LNCaP clone FGC (cell line): Measurements from ENCODE around the gene SETDB1.
A peak's percentile ranks its signal among the peaks of the same experiment; 100 is the strongest.

ENCODE experiments used
- DNase-seq: peaks from one replicate; pipeline ENCODE4 v3.0.0-alpha.2; 2011; ENCODE audit warnings: low read depth
- H3K4me3 ChIP-seq: 2 replicates; pipeline ENCODE4 v1.5.1; 2011; ENCODE audit warnings: mild to moderate bottlenecking, low read depth, low read length, control low read depth
- CTCF ChIP-seq: IDR thresholded peaks from 2 replicates; pipeline ENCODE4 v1.5.1; 2012; ENCODE audit warnings: mild to moderate bottlenecking; ENCODE audit not compliant: control insufficient read depth, insufficient read depth; ENCODE audit errors: extremely low read depth

SETDB1 gene

GRCh38 chr1:150968491-150968890, 42.3 kb downstream of the SETDB1 start:
- no peak for TF ChIP-seq CTCF
- no peak overlapping the region for H3K4me3 ChIP-seq
- no peak for DNase-seq

DNA sequence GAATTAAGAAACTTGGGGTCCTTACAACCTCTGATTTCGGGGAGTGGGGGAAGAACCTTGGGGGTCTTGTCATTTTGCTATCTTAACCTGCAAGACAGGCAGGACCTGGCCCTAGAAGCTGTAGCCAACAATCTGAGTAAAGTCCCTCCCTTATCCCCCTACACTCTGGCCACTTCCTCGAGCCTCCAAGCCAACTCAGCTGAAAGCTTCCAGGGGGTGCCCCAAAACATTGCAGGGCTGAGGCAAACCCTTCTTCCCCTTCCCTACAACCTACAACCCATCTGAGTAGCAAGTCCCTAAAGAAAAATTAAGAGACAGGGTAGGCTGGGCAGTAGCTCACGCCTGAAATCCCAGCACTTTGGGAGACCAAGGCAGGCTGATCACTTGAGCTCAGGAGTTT, 43.5 kb downstream of the SETDB1 start:
- no peak for DNase-seq
- no peak for TF ChIP-seq CTCF
- no peak overlapping the region for H3K4me3 ChIP-seq

DNA sequence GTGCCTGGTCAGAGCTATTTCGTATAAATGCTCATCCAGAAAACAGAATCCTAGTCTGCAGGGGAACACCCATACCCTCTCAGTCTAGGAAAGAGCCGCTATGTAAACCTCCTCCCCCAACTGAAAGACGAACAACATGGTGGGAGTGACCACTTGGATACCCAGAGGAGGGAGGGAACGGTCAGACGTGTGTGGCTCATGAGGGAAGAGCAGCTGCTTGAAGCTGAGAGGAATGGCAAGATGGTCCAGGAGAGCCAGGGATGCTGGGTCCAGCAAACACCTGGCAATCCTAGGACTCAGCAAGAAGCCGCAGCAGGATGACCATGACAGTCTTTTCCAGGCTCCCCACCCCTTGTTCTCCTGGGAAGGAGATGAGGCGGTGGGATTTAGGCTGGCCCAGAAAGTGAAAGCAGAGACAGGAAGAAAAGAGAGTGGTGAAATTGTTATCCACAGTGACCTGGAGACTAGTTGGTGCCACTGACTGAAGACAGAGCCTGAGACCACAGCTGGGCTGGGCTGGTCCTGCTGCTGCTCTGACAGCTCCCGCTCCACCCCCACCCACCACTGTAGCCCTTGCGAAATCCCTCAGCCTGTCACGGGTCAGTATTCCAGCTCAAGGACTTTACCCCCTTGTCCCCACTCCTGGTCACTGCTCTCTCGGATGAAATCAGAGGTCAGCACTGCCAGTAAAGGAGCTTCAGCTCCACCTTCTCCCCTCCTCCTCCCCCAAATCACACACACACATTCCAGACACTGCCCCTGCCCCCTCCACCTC, 44.8 kb downstream of the SETDB1 start:
- TF ChIP-seq CTCF = no peak
- peak overlapping the region; percentile 84 for H3K4me3 ChIP-seq
- DNase-seq = no peak

DNA sequence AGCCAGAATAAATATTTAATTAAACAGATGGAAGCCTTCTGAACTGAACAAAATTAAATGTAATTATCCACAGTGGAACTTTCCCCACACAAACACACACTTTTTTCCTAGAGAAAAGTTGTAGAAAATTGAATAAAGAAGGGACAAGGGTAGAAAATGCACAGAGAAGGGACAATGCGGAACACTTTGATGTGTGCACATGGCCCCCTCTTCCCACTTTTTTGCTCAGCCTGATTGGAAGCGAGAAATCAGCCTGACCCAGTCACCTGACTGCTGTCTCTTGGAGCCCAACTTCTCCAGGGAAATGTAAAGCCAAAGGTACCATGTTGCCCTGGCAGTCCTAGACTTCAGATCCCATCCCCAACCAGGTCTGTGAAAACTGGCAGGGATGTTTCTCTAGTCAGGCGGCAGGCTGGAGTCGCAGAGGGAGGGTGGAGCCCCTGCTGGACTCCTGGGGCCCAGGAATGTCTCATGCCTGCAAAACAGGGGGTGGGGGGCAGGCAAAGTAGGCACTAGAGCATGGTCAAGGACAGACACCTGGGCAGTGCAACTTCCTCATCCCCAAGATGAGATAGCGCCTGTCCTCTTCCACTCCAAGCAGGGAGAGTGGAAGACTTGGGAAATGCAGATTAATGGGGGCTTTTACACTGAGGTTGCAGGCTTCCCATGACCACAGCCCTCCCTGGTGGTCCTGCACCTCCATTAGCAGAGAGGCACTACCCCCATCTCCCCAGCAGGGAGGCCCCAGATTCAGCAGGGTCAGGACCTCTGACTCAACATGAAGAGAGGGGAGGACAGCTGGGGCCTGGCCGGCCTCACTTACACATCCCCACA, 45.6 kb downstream of the SETDB1 start:
- TF ChIP-seq CTCF = no peak
- H3K4me3 ChIP-seq = peak overlapping the region; percentile 84
- DNase-seq = no peak

DNA sequence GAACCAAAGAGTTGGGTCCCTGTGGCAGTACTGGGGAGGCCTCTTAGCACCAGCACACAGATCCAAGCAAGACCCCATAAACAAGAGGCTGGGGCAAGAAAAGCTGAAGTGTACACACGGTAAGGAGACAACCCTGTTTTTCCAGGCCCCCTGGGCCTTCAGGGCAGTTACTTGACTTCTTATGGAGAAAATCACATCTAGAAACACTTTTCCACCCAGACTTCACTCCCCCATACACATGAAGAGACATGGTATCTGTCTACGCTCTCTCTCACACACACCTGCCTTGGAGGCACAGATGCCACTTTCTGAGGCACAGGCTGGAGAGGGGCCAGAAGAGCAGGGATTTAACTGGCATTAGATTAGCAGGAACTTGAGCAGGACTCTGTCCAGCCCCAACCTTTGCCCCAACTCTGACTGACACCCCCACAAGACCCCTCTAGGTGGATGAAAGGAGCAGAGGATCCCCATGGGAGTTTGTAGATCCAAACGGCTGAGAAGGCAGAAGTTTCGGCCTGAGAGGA, 46.3 kb downstream of the SETDB1 start:
- TF ChIP-seq CTCF = no peak
- peak overlapping the region; percentile 84 for H3K4me3 ChIP-seq
- no peak for DNase-seq

- no peak for TF ChIP-seq CTCF
- no peak for DNase-seq
- H3K4me3 ChIP-seq = peak overlapping the region; percentile 84
These were observed 47.2 kb downstream of the SETDB1 start for GRCh38 chr1:150973258-150973835.
